CD4-positive, alpha-beta T cell treated with Interleukin-6 for 4 hours (primary cell): Measurements from ENCODE around the gene ZNF75A.

ENCODE experiments used
- DNase-seq: peaks from one replicate; pipeline ENCODE4 v3.0.0-alpha.2; 2020; ENCODE audit warnings: mixed read lengths

ZNF75A gene

GRCh38 chr16:3289998-3290673 lies 15.2 kb upstream of the ZNF75A start:
- no peak for DNase-seq

DNA sequence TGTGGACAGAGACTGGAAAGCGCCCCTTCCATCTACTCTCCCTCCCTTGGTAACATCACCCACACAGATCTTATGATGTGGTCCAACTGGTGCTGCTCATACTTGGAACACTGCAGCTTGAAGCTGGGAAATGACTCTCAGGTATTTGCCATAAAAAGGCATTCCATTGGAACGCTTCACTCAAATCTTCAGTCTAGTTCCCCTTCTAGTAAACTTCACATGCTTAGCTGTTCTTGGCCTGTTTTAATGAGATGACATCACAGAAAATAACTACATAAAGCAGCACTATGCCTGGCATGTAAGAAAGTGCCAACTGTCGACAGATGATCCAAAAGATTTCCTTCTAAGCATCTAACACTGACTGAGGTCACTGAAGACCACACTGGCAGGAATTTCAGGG lies 12.7 kb upstream of the ZNF75A start:
- no peak for DNase-seq

GRCh38 chr16:3295209-3295608 lies 10.1 kb upstream of the ZNF75A start:
- no peak for DNase-seq

DNA sequence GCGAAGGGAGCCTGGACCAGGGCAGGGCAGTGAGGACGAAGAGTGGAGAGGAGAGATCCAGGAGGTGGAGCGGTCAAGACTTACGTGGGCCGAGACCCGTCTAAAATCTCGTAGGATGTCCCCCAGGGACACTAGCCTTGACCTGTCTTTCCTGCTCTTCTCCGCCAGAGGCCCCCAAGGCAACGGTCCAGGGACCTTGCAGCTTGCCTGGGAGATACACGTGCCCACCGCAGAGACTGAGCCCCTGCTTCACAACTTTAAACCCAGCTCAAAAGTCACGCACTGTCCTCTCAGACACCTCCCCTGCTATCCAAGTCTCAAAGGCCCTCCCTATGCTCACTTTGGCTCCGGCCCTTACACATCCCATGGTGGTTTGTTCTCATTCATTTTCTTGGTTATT lies 9.5 kb upstream of the ZNF75A start:
- no peak for DNase-seq

- DNase-seq = no peak
These were observed 927 bp upstream of the ZNF75A start for GRCh38 chr16:3304370-3304769.

GRCh38 chr16:3306078-3306477 lies 781 bp downstream of the ZNF75A start:
- DNase-seq = no peak

GRCh38 chr16:3311496-3311895 lies 6.2 kb downstream of the ZNF75A start:
- no peak for DNase-seq

- no peak for DNase-seq
These were observed 12.2 kb downstream of the ZNF75A start for GRCh38 chr16:3317315-3317999.

GRCh38 chr16:3321816-3322215 lies 16.5 kb downstream of the ZNF75A start:
- DNase-seq = no peak

GRCh38 chr16:3327514-3327913 lies 22.2 kb downstream of the ZNF75A start:
- DNase-seq = no peak

- no peak for DNase-seq
These were observed 22.8 kb downstream of the ZNF75A start for GRCh38 chr16:3328104-3328503.

DNA sequence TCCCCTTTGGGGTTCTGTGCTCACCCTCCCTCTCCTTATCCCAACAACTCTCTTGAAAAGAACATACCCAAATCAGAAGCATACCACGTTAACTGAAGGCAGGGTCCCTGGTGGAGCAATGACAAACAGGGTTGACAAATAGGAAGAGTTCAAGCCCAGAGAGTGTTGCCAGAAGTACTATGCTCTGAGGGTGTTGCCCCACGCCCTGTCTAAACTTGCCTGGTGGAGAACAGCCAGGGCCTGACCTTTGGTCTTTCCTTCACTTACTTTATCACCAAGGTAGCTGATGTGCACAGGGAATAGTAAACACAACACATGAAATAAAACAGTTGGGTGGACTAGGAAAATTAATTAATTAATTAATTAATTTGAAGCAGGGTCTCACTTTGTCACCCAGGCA lies 23.3 kb downstream of the ZNF75A start:
- DNase-seq = no peak

GRCh38 chr16:3346041-3346440 lies 40.7 kb downstream of the ZNF75A start:
- no peak for DNase-seq

GRCh38 chr16:3347586-3347985 lies 42.3 kb downstream of the ZNF75A start:
- no peak for DNase-seq

DNA sequence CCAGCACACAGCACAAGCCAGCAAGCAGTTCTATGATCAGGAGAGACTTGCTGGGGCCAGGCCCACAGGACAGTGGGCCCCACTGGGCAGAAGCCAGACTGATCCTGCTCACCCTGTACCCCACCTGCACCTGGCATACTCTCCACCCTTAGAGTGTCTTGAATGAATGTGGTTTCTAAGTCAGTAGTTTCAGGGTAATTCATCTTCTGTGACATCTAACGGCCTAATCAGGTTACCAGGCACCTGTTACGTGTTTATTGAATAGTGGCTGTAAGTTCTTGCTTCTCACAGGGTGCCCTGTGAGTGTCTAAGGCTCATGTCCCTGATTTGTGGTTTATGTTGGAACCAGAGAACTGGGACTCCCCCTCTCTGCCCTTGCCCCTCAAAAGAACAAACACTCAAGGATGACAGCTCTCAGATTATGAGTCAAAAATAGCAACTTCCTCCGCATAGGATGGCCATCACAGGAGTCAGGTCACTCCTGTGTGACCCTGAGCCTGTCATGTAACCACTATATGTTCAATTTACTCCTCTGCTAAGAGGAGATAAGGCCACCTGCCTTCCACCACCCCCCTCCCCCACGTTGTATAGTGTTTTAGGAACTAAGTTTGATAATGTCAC lies 43.4 kb downstream of the ZNF75A start:
- DNase-seq = no peak

DNA sequence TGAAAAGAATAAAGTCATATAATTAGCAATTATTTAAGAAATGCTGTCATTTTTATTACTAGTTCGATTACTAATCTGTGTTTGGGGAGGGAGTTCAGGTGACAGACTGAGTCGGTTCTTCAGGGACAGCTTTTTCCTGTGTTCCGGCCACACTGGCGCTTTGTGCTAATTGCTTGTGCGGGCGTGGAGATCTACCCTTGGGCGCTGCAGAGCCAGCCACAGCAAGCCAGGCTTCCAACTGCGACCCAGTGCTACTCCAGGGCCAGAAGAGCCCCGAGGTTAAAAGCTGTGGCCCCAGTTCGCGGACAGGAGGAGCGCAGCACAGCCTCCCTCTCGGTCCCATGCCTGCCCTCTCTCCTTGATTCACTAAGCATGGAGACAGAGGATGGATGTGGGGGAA lies 43.9 kb downstream of the ZNF75A start:
- DNase-seq = no peak

DNA sequence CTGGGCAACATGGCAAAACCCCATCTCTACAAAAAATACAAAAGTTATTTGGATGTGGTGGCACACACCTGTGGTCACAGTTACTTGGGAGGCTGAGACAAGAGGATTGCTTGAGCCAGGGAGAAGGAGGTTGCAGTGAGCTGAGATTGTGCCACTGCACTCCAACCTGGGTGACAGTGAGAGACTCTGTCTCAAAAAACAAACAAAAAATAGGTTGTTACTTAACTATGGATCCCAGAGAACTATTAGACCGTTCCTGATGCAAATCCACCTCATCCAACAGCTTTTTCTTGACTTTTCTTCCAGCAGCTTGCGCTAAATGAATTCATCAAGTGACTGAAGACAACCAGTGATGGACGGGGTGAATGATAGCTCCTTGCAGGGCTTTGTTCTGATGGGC lies 50.3 kb downstream of the ZNF75A start, which contains the start of gene OR2C1:
Gene OR2C1, plus strand, starts transcription at position 301 of the 400 bp plus-strand sequence. Its CDS starts 52 bp downstream, at position 353.
- DNase-seq = no peak

DNA sequence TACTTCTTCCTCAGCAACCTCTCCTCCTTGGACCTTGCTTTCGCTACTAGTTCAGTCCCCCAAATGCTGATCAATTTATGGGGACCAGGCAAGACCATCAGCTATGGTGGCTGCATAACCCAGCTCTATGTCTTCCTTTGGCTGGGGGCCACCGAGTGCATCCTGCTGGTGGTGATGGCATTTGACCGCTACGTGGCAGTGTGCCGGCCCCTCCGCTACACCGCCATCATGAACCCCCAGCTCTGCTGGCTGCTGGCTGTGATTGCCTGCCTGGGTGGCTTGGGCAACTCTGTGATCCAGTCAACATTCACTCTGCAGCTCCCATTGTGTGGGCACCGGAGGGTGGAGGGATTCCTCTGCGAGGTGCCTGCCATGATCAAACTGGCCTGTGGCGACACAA lies 50.8 kb downstream of the ZNF75A start:
- no peak for DNase-seq

DNA sequence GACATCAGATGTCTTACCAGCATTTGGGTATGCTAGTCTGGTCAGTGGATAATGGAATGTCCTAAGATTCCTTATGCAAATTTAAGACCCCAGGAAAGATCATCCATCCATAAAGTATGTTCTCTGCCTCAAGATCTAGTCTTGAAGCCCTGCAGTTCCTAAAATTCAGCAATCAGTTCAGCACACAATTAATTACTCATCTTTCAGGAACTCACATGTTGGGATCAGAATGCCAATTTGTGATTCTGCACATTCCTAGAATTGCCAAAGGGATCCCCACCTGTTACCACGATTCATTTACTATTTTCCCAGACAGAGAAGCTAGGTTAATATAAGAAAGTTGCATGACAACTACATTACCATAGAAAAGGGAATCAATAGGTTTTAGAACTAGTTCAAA lies 53.6 kb downstream of the ZNF75A start:
- DNase-seq = no peak

DNA sequence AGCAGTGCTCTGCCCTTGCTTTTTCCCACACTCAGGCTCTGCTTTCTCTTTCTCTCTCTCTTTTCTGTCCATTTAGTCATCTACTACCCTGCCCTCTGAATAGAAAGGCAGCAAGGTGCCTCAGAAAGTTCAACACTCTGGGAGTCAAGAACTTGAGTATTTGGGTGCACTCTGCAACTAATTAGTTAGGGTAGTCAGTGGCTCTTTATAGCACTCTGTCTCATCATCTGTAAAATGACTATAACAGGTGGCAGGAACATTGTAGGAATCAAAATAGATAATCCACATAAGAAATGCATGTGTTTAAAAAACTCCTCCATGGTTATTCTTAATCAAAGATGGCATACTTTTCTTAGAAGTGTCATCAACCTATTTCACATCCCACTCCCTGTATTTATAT lies 57.6 kb downstream of the ZNF75A start:
- DNase-seq = no peak

DNA sequence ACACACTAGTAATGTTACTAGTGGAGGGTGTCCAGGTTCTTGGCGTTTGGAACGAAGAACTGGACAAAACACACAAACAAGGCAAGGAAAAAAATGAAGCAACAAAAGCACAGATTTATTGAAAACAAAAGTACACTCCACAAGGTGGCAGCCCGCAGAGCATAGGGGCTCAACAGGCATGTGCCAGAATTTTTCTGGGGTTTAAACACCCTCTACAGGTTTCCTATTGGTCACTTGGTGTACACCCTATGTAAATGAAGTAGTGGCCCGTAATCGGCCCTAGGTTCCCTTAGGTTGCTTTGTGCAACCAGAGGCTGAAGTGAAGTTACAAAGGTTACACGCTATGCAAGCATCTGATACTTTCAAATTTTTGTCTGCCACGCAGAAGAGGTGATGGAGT lies 58.5 kb downstream of the ZNF75A start:
- no peak for DNase-seq

GRCh38 chr16:3364774-3365427 lies 59.6 kb downstream of the ZNF75A start:
- DNase-seq = peak; percentile 86
